Activated T-cell treated with anti-CD3 and anti-CD28 coated beads, Interleukin-2, amount 50 U/mL, for 72 hours (primary cell): ENCODE measurements around the gene DMRT1. TPM values are rescaled to one million over a fixed set of nuclear protein-coding genes. Genes with fewer than 3 reads are reported as not detected.
"Not testable (repeated sequence)": the region's sequence is repeated elsewhere in the genome, so short reads cannot be mapped to it uniquely, and the experiment has no call there.

Experiments used
- ATAC-seq, 2 donors: fragments of 150-1000 bp; cut with Tn5 transposase; replicated peaks in 1 of 2; 2 replicates each; pipeline ENCODE4 v1.10.0; 2021; ENCODE audit warnings: moderate library complexity in 2 of 2, mild to moderate bottlenecking in 1 of 2
- DNase-seq, 2 donors: peaks; one replicate each; pipeline ENCODE4 v3.0.0; 2021 to 2022; ENCODE audit warnings: mixed read lengths in 1 of 2
- H3K27ac Mint-ChIP-seq: one replicate; pipeline ENCODE4 v1.8.0; 2022; ENCODE audit warnings: mild to moderate bottlenecking, moderate library complexity, mixed read lengths
- H3K27me3 Mint-ChIP-seq: one replicate; pipeline ENCODE4 v1.8.0; 2022; ENCODE audit warnings: low read depth, mixed read lengths
- H3K36me3 Mint-ChIP-seq, 2 donors: one replicate each; pipeline ENCODE4 v1.8.0; 2022; ENCODE audit warnings: mixed read lengths in 2 of 2, mild to moderate bottlenecking in 1 of 2; ENCODE audit not compliant: insufficient read depth in 2 of 2
- H3K4me1 Mint-ChIP-seq: one replicate; pipeline ENCODE4 v1.8.0; 2022; ENCODE audit warnings: low read depth, mixed read lengths
- H3K4me3 Mint-ChIP-seq, 2 donors: one replicate each; pipeline ENCODE4 v1.8.0; 2022; ENCODE audit warnings: mild to moderate bottlenecking in 2 of 2, mixed read lengths in 2 of 2, moderate library complexity in 2 of 2
- H3K9me3 Mint-ChIP-seq, 2 donors: one replicate each; pipeline ENCODE4 v1.8.0; 2022; ENCODE audit warnings: mixed read lengths in 2 of 2
- total RNA-seq, 2 donors: library from RNA; stranded (reverse); gene quantifications; one replicate each; pipeline ENCODE4 v1.2.3, GENCODE V29; 2022

DMRT1 gene
- total RNA-seq, 2 donors from 2014 or later: 0.12 TPM; not detected in 1

DNA sequence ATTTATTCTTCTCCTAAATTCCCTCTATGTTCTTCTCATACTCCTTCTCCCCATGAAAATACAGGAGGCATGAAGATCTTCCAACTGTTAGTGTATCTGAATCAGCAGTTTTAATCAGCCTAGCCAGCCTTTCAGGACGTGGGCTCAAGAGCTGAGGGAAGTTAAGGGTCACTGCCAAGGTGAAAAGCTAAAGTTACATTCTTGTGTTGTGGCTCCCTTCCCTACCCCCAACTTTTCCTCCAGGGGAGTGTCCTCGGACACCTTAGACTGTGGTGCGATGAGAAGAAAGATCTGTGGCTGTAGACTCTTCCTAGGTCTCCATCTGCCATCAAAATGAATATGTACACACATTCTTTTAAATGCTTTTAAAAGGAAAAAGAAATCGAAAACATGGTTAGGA, 139.1 kb downstream of the DMRT1 start:
- Mint-ChIP-seq H3K9me3 (no peaks in the 10 kb centered on the region), H3K36me3 (peaks cover 0 to 3% of the 10 kb centered on the region in 2 donors), H3K4me1 (peaks cover 5% of the 10 kb centered on the region), H3K27me3 (peaks cover 85% of the 10 kb centered on the region), H3K4me3 (no peak overlapping the region), H3K27ac (no peak overlapping the region)
- ATAC-seq: no peak
- DNase-seq: no peak

DNA sequence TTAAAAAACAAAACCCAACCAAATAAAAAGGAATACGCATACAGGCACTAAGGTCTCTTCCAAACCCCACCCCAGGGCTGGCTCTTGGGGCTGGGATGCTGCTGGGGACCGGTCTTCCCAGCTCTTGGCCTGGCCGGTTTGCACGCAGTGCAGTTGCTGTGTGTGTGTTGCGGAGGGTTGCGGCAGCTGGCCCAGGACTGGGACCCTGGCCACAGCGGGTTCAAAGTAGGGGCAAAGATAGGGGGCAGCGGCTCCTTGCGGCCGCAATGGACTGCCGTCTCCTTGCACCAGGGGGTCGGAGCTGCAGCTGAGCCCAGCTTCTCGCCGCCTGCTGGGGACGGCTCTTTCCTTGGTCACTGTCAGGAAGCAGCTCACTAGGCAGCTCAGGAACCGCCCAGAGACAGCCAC, 140.0 kb downstream of the DMRT1 start:
- Mint-ChIP-seq H3K4me1 (peaks cover 5% of the 10 kb centered on the region), H3K27me3 (peaks cover 82% of the 10 kb centered on the region), H3K27ac (no peak overlapping the region), H3K9me3 (no peaks in the 10 kb centered on the region), H3K36me3 (peaks cover 0 to 1% of the 10 kb centered on the region in 2 donors), H3K4me3 (no peak overlapping the region)
- no peak for ATAC-seq
- no peak for DNase-seq

DNA sequence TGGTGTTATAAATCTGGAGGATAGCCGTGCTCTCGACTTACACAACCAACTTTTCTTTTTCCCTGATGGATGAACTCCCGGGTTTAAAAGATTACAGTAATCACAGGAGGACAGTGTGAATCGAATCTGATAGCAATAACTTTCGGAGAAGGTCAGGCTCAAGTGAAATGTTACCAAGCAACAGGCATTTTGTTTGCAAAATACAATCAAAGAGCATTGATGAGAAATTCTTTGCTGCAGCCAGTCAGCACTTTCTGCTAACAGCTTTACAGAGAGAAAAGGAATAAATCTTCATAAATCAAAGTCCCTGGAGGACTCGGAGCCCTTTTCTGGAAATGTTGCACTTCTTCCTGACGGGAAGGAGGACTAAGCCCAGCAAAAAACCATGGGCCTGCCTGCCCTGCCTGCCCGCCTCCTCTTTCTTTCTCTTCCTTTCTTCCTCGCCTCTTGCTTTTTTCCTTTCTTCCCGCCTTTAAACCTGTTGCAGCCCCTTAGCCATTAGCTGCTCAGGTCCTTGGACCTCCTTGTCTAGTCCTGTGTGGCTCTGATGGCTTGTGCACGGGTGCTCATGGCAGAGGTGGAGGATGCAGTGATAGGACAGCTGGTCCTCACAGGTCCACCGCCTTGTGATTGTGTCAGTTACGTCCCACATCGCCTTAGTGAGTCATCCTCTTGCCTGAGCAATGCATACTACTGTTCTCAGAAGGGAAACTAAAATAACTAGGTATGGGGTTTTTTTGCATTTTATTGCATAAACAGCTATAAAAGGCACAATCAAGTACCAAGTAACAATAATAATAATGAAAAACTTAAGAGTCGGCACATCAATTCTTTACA, 141.1 kb downstream of the DMRT1 start:
- ATAC-seq: peak; percentile 52 to 58
- Mint-ChIP-seq H3K27me3 (peaks cover 88% of the 10 kb centered on the region), H3K4me3 (no peak overlapping the region), H3K9me3 (no peaks in the 10 kb centered on the region), H3K27ac (no peak overlapping the region), H3K4me1 (peaks cover 5% of the 10 kb centered on the region), H3K36me3 (peaks cover 0 to 1% of the 10 kb centered on the region in 2 donors)
- no peak for DNase-seq

DNA sequence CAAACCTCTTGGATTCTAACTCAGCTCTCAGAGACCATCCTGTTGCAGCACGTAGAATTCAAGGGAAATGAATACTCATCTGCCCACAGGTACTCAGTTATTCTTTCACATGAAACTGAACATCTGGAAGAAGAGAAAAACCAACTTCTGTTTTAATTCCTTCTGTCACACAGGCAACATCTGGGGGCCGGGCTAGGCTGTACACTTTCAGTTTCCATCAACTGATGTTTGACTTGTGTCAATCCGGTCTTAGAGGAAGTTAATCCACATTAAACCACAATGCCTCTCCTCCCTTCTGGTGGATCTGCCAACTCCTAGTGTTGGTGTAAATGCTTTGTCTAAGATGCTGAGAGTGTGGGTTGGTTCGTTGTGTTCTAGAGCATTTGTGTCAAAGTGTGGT, 152.5 kb downstream of the DMRT1 start:
- Mint-ChIP-seq H3K27ac (no peak overlapping the region), H3K36me3 (no peaks in the 10 kb centered on the region), H3K4me3 (no peak overlapping the region), H3K9me3 (no peaks in the 10 kb centered on the region), H3K4me1 (peaks cover 6% of the 10 kb centered on the region), H3K27me3 (peaks cover 34% of the 10 kb centered on the region)
- ATAC-seq (peak; percentile 23 to 31), DNase-seq (no peak)

DNA sequence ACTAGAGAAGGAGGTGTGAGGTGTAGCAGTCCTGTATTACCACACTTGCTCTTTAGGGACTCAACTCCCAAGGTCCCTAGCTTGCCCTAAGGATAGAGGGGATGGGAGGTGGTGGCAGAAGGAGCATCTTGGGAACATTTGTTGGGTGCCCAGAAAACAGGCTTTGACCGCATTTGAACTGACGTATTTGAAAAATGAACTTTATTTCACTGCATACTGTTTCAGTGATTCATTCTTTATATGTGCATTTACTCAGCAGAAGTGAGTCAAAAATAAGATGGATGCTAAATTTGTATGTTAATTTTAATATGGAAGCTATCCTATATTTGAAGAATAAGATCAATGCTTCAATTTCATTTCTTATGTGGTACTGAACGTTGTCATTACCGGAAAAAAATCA, 153.7 kb downstream of the DMRT1 start:
- peaks cover 27% of the 10 kb centered on the region for H3K27me3 Mint-ChIP-seq
- H3K4me3 Mint-ChIP-seq: no peak overlapping the region
- H3K4me1 Mint-ChIP-seq: peaks cover 6% of the 10 kb centered on the region
- DNase-seq: no peak
- H3K9me3 Mint-ChIP-seq: no peaks in the 10 kb centered on the region
- no peak overlapping the region for H3K27ac Mint-ChIP-seq
- no peaks in the 10 kb centered on the region for H3K36me3 Mint-ChIP-seq
- ATAC-seq: no peak

DNA sequence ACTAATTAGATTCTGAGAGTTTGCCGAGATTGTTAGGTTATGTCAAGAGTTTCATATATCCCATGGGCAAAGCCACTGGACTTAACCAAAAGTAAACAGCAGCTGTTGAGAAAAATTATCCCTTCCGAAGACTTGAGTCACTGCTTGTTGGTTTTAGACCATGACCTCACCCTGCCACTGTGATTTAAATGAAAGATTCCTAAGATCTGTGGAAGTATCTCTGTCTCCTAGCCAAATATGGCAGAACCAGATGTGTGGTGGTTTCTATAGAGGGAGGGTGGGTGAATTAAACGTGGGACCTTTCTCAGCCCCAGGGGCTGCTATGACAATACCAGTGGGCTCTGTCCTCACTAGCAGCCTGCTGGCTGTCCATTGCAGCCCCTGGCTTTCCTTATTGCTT, 154.3 kb downstream of the DMRT1 start:
- Mint-ChIP-seq H3K9me3 (no peaks in the 10 kb centered on the region), H3K4me1 (peaks cover 6% of the 10 kb centered on the region), H3K27me3 (peaks cover 24% of the 10 kb centered on the region), H3K27ac (no peak overlapping the region), H3K36me3 (no peaks in the 10 kb centered on the region), H3K4me3 (no peak overlapping the region)
- ATAC-seq (no peak), DNase-seq (no peak)

DNA sequence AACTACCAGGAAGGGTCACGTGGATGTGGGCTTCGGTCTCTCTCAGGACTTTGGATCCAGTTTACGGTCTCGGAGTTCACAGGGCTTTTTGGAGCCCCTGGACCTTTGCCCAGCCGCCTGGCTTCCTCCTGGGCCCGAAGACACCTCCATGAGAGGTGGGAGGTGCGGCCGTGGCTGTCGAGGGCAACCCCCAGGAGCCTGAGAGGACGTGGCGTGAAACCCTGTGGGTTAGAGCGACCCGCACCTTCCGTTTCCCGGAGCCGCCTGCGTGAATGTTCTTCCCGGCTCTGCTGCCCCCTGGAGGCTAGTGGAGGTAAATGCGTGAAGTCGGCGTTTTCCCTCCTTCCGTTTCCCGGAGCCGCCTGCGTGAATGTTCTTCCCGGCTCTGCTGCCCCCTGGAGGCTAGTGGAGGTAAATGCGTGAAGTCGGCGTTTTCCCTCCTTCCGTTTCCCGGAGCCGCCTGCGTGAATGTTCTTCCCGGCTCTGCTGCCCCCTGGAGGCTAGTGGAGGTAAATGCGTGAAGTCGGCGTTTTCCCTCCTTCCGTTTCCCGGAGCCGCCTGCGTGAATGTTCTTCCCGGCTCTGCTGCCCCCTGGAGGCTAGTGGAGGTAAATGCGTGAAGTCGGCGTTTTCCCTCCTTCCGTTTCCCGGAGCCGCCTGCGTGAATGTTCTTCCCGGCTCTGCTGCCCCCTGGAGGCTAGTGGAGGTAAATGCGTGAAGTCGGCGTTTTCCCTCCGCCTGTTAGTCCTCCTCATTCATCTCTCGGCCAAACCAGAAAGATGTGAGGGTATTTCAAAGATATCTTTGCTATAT, 157.0 kb downstream of the DMRT1 start:
- not testable (repeated sequence) for ATAC-seq, DNase-seq, H3K4me1 Mint-ChIP-seq, H3K4me3 Mint-ChIP-seq, H3K9me3 Mint-ChIP-seq, H3K27me3 Mint-ChIP-seq, H3K27ac Mint-ChIP-seq, H3K36me3 Mint-ChIP-seq

DNA sequence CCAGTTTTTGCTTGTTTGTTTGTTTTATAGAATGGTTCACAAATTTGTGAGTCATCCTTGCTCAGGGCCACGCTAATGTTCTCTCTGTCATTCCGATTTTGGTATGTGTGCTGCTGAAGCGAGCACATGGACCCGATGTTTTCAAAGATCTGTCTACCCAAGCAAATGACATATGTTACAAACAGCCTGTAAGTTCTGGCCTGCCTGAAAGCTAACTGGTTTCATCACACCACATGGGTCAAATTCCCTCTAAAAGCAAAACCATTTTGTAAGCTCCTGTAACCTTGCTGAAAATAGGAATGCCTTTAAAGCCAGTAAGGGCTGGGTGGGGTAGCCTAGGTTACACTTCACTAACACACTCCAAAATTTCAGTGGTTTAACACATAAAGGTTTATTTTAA, 160.3 kb downstream of the DMRT1 start:
- DNase-seq (no peak), ATAC-seq (no peak)
- H3K4me1 Mint-ChIP-seq: peaks cover 6% of the 10 kb centered on the region
- H3K36me3 Mint-ChIP-seq: no peaks in the 10 kb centered on the region
- H3K9me3 Mint-ChIP-seq: no peaks in the 10 kb centered on the region
- H3K4me3 Mint-ChIP-seq: no peak overlapping the region
- H3K27ac Mint-ChIP-seq: no peak overlapping the region
- H3K27me3 Mint-ChIP-seq: peaks cover 24% of the 10 kb centered on the region

DNA sequence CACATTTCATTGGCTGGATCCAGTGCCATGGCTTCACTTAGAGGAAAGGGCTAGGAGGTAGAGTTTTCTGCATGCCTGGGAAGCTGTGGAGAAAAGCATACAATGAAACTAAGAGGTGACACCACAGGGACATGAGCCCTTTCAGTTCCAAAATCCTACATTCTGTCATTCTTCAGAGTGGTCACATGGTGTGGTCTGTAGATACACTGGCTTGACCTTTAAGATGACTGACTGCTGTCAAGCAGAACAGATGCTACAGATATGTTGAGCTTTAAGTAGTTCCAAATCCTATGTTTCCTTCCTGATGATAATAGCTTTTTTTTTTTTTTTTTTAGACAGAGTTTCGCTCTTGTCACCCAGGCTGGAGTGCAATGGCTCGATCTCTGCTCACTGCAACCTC, 161.2 kb downstream of the DMRT1 start:
- Mint-ChIP-seq H3K36me3 (no peaks in the 10 kb centered on the region), H3K4me3 (no peak overlapping the region), H3K9me3 (no peaks in the 10 kb centered on the region), H3K27ac (no peak overlapping the region), H3K4me1 (peaks cover 6% of the 10 kb centered on the region), H3K27me3 (peaks cover 24% of the 10 kb centered on the region)
- ATAC-seq (no peak), DNase-seq (no peak)

DNA sequence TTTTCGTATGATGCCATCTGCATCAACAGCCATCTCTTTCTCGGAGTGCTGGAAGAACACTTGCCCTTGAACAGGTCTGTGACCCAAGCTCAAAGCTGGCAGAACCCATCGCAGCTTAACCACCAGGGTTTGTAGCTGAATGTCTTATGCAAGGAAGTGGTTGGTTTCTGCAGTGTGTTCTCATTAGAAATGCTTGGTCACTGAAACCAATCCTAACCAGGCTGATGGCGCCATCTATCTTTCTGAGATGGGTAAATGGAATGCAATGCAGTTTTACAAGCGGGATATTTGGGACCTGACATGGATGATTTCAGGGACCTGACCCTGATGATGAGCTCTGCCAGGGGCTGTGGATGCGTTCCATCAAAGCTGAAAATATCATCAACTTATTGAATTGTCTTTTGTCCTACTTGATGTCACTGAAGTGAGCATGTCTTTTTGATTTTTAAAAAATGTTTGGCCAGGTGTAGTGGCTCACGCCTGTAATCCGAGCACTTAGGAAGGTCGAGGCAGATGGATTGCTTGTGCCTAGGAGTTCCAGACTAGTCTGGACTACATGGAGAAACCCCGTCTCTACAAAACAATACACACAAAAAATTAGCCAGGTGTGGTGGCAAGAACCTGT, 163.7 kb downstream of the DMRT1 start:
- Mint-ChIP-seq H3K27me3 (peaks cover 26% of the 10 kb centered on the region), H3K27ac (no peak overlapping the region), H3K4me1 (peaks cover 19% of the 10 kb centered on the region), H3K4me3 (no peak overlapping the region), H3K36me3 (no peaks in the 10 kb centered on the region), H3K9me3 (no peaks in the 10 kb centered on the region)
- DNase-seq: peak in 1 of 2 donors; percentile 10
- peak in 1 of 2 donors; percentile 39 for ATAC-seq

DNA sequence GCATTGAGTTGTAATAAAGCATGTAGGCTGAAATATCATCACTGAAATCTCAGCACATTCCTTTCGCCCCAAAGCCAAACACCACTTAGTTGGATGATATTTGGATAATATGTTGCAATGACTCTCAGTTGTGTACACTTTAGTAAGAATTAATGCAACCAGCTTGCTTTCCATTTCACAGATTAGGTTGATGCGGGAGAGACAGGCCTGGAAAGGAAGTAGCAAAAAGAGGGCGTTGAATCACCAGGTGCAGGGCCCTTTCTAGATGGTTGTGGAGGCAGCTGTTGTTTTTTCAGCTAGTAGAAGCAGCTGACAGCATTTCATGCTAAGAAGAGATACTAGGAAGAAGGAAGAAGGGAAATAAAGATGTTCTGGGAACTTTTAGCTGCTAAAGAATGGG, 165.8 kb downstream of the DMRT1 start:
- Mint-ChIP-seq H3K27me3 (peaks cover 25% of the 10 kb centered on the region), H3K27ac (no peak overlapping the region), H3K4me3 (no peak overlapping the region), H3K4me1 (peaks cover 19% of the 10 kb centered on the region), H3K9me3 (no peaks in the 10 kb centered on the region), H3K36me3 (no peaks in the 10 kb centered on the region)
- no peak for ATAC-seq
- no peak for DNase-seq

DNA sequence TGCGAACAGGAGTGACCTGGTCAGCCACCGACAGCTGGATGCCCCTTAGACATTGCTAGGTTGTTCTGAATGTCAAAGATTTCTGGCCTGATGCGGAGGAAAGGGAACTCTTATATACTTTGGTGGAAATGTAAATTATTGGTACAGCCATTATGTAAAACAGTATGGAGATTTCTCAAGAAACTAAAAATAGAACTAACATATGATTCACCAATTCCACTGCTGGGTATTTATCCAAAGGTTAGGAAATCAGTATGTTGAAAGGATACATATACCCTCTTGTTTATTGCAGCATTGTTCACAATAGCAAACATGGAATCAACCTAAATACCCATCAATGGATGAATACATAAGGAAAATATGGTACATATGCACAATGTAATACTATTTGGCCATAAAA, 166.7 kb downstream of the DMRT1 start:
- Mint-ChIP-seq H3K36me3 (no peaks in the 10 kb centered on the region), H3K27ac (no peak overlapping the region), H3K27me3 (peaks cover 30% of the 10 kb centered on the region), H3K9me3 (no peaks in the 10 kb centered on the region), H3K4me1 (peaks cover 19% of the 10 kb centered on the region), H3K4me3 (no peak overlapping the region)
- no peak for ATAC-seq
- DNase-seq: no peak

DNA sequence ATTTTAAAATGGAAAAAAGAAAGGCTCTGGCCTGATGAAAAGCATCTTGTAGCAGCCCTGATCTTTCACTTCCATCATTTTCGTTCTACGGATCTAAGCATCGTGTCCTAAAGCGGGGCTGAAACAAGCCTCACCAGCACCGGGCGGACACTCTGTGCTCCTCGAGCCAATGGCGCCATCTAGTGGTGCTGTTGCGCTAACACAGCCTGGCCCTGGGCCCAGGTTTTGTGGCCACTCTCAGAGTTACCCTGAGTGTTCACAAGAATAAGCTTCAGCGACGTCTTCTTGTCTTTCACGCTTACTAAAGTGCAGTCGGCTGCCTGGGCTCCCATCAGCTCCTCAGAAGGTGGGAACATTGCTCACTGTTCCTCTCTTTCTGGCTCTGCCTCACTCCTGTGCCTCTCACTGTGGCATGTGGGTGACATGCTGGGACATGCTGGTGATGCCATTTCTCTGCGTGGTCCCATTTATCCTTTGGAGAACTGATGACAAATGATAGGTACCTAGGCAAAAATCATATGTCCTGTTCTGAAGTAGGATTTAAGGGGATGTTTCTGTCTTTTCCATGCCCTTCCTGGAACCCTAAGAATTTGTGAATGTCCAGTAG, 167.7 kb downstream of the DMRT1 start:
- Mint-ChIP-seq H3K9me3 (no peaks in the 10 kb centered on the region), H3K27ac (no peak overlapping the region), H3K36me3 (no peaks in the 10 kb centered on the region), H3K4me3 (no peak overlapping the region), H3K27me3 (peaks cover 30% of the 10 kb centered on the region), H3K4me1 (peaks cover 19% of the 10 kb centered on the region)
- DNase-seq (peak; percentile 81 to 86), ATAC-seq (peak; percentile 98 to 99)
